AG09319 (cell line): Measurements from ENCODE around the gene IFNB1.

Experiments used
- DNase-seq: peaks from one replicate; pipeline ENCODE4 v3.0.0-alpha.2; 2010; ENCODE audit warnings: low read depth; ENCODE audit errors: extremely low read depth
- CTCF ChIP-seq: IDR thresholded peaks from 2 replicates; pipeline ENCODE4 v1.5.1; 2011; ENCODE audit warnings: low read depth, mild to moderate bottlenecking, inconsistent platforms, low read length, moderate library complexity

IFNB1 gene

GRCh38 chr9:21042466-21042865 lies 35.3 kb downstream of the IFNB1 start:
- no peak for TF ChIP-seq CTCF
- no peak for DNase-seq

DNA sequence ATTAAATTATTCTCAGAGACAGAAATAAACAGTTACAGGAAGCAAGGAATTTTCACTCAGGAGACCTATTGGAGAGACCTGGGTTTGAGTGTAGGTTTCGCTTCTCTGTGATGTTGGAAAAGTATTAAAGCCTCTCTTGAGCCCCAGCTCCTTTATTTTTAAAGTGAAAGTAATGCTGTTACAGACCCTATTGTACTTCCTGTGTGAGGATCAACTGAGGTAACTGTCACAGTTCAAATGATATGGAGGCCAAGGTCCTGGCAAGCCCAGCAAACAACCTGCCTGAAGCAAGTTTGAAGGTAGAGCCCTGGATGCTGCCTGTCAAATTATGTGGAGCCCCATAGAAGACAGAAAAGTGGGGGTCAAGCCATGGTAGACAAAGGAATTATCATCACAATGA lies 38.4 kb downstream of the IFNB1 start:
- no peak for TF ChIP-seq CTCF
- DNase-seq, result no peak

DNA sequence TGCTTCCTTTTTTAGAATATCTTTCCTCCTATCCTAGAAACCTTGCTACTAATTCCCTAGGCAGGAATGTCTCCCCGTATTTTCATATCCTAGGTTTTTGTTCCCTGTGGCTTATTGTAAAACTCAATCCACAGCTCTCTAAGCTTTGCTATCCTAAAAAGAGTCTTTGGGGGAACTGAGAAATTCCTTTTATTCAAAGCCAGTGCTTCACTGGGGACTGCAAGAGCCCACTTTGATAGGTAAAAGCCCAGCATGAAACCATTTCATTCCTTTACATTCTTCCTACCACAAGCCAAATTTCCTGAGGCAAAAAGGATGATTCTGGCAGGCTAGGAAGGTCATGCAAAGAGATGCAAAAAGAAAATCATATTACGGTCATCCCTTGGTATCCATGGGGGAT lies 40.5 kb downstream of the IFNB1 start:
- DNase-seq, result no peak

GRCh38 chr9:21031808-21032183 lies 45.9 kb downstream of the IFNB1 start:
- DNase-seq, result no peak
- no peak for TF ChIP-seq CTCF

More for the DNA sequence above, 40.5 kb downstream of the IFNB1 start:
- no peak for TF ChIP-seq CTCF

DNA sequence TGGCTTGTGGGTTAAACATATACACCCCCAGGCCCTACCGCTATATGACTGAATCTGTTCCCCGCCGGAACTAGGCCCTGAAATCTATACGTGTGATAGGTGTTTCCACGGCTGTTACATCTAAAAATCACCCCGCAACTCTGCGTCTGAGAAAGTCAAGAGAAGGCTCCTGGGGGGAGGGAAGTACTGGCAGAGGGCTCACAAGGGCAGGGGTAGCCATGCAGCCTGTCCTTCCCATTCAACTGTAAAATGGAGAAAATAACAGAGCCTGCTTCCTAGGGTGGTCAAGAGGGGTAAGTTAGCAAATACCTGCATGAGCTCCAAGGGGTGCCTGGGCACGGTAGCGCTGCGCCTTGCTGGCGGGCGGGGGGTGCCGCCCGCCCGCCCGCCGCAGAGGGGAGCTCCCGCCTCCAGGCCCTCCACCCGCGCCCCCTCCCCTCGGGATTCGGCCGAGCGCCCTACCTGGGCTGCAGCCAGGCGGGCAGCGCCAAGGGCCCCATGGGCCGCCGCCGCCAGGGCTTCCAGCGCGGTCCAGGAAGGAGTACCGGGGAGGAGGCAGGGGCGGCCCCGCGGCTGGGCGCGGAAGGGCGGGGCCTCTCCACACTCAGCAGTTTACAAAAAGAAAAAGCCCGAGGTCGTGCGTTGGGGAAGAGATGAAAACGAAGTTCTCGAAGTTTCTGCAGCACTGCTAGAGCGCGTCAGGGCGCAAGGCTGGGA lies 46.5 kb downstream of the IFNB1 start, which contains the start of gene HACD4:
HACD4 (minus strand) TSS at position 550 of the 717 bp plus-strand sequence; CDS start at position 500, 50 bp downstream.
- no peak for DNase-seq
- TF ChIP-seq CTCF, result no peak

DNA sequence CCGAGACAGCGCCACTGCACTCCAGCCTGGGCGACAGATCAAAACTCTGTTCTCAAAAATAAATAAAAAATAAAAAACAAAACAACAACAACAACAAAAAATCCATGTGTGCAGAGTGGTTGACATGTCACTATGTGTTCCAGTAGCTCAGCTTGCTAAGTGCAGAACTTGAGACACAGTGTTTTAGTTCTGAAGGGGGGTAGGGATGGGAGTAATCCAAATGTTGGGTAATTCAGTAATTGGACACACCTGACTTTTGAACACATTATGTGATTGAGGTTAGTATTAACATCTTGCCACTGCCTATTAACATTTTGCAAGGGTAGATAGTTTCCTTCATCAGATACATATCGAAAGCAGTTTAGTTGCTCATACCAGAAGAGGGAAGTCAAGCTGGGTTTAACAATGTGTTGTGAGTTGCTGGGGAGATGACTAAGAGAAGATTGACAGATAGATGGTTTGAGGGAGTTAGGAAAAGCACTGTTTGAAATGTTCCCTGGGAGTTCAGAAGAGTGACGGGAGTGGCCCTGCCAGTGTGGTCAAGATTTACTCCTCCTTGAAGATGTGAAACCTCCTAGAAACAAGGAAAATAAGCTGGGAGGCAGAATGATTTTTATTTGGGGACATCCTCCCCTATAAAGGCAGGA lies 47.2 kb downstream of the IFNB1 start:
- no peak for TF ChIP-seq CTCF
- peak; percentile 24 for DNase-seq

DNA sequence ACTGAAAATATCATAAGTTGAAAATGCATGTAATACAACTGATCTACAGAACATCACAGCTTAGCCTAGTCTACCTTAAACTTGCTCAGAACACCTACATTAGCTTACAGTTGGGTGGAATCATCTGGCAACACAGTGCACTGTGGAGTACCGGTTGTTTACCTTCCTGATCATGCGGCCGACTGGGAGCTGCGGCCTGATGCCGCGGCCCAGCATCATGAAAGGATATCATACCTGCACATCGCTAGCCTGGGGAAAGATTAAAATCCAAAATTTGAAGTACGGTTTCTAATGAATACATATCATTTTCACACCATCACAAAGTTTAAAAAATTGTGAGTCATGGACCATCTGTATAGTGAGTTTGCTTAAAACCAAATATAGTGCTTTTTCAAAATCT lies 48.1 kb downstream of the IFNB1 start:
- DNase-seq, result no peak
- no peak for TF ChIP-seq CTCF
